Activated CD8-positive, alpha-beta T cell treated with anti-CD3 and anti-CD28 coated beads for 36 hours (primary cell): Measurements from ENCODE around the gene SRD5A1. TPM values are rescaled to one million over a fixed set of nuclear protein-coding genes. Genes with fewer than 3 reads are reported as not detected.

Experiments used
- ATAC-seq: fragments of 200-7000 bp; cut with Tn5 transposase; one replicate; pipeline ENCODE4 v1.10.0; 2021; ENCODE audit warnings: mild to moderate bottlenecking, moderate library complexity
- CTCF ChIA-PET: fragments of 350-600 bp; sonication (Branson Sonifier 250); formaldehyde crosslinking; loops from one replicate; lab custom pipeline; 2021; ENCODE audit warnings: antibody characterized with exemption; lab: Charles Lee
- POLR2A ChIA-PET: fragments of 350-600 bp; sonication (Branson Sonifier 250); formaldehyde crosslinking; loops from one replicate; lab custom pipeline; 2021; ENCODE audit warnings: antibody characterized with exemption; lab: Charles Lee
- DNase-seq: peaks from one replicate; pipeline ENCODE4 v3.0.0-alpha.2; 2020
- H3K27ac Mint-ChIP-seq: one replicate; pipeline ENCODE4 v1.8.0; 2021; ENCODE audit warnings: mild to moderate bottlenecking, mixed read lengths
- H3K27me3 Mint-ChIP-seq: one replicate; pipeline ENCODE4 v1.8.0; 2021; ENCODE audit warnings: mixed read lengths
- H3K36me3 Mint-ChIP-seq: one replicate; pipeline ENCODE4 v1.8.0; 2021; ENCODE audit warnings: low read depth, mixed read lengths
- H3K4me1 Mint-ChIP-seq: one replicate; pipeline ENCODE4 v1.8.0; 2021; ENCODE audit warnings: low read depth, mixed read lengths
- H3K4me3 Mint-ChIP-seq: one replicate; pipeline ENCODE4 v1.8.0; 2021; ENCODE audit warnings: mild to moderate bottlenecking, moderate library complexity, mixed read lengths
- H3K9me3 Mint-ChIP-seq: one replicate; pipeline ENCODE4 v1.8.0; 2021; ENCODE audit warnings: mixed read lengths
- intact Hi-C: fragments of 100-400 bp; cut with micrococcal nuclease; formaldehyde crosslinking; loops from one replicate; pipeline ENCODE4 v1.10.0; 2022
- total RNA-seq, 2 experiments: library from RNA; stranded (reverse); gene quantifications; one replicate each; pipeline ENCODE4 v1.2.3, GENCODE V29; 2021
- TF ChIP-seq, protein P1 (sequence below): fragments of 200-600 bp; IDR thresholded peaks from one replicate; pipeline ENCODE4 v1.8.0; 2022; ENCODE audit warnings: antibody characterized with exemption, mild to moderate bottlenecking

The SRD5A1 gene
- total RNA-seq, 2 experiments from 2014 or later: 10.6 to 12.4 TPM

DNA sequence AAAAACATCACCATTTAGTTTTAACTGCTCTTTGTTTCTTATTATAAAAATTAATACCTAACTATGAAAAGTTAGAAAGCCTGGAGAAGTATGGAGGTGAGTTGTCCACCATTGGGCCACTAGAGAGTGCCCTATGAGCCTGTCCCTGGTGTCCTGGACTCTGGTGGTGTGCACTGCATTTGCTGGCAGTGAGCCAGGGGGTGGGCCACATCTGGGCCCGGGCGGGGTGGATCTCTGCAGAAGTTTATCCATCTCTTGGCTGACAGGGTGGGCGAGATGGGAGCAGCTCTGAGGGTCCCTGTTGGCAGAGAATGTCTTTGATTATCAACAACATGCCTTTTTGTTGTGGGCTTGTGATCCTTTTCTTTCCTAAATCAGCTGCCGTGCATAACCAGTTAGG is 88.2 kb downstream of the SRD5A1 start:
- intact Hi-C loops: no loop called here

DNA sequence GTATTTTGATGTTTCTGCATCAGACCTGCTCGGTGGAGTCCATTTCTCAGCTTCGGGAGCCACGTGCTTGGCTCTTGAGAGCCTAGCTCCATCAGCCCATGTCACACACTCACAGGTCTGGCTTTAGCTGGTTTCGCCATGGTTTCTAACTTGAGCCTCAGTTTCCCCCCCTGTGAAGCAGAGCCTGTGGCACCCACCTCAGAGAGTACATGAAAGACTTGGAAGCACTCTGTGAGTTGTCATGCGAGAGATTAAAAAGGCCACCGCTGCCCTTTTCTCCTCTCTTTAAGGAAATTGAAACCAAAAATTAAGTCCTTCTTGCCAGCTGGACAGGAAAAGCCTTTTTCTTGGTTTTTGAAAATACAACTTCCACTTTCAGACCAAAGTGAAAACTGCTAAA is 88.8 kb downstream of the SRD5A1 start:
- Mint-ChIP-seq H3K27ac (peak overlapping the region; percentile 76), H3K36me3 (peaks cover 61% of the 10 kb centered on the region), H3K4me1 (peaks cover 93% of the 10 kb centered on the region), H3K4me3 (peak overlapping the region; percentile 59), H3K27me3 (no peaks in the 10 kb centered on the region), H3K9me3 (no peaks in the 10 kb centered on the region)
- ChIA-PET POLR2A (interaction anchor here (0.9 to 1.2 kb wide), 4 partner anchors 13 to 164 kb away, joined by 3 read pairs; partner anchors contain the start of gene SRD5A1), CTCF (interaction anchor here (0.9 to 1.3 kb wide), 2 partner anchors 13 to 23 kb away, joined by 3 to 5 read pairs; no protein-coding TSS in a partner anchor)
- intact Hi-C loops: no loop called here
- peak; percentile 38 for ATAC-seq
- no peak for DNase-seq
- TF ChIP-seq, protein P1, sequence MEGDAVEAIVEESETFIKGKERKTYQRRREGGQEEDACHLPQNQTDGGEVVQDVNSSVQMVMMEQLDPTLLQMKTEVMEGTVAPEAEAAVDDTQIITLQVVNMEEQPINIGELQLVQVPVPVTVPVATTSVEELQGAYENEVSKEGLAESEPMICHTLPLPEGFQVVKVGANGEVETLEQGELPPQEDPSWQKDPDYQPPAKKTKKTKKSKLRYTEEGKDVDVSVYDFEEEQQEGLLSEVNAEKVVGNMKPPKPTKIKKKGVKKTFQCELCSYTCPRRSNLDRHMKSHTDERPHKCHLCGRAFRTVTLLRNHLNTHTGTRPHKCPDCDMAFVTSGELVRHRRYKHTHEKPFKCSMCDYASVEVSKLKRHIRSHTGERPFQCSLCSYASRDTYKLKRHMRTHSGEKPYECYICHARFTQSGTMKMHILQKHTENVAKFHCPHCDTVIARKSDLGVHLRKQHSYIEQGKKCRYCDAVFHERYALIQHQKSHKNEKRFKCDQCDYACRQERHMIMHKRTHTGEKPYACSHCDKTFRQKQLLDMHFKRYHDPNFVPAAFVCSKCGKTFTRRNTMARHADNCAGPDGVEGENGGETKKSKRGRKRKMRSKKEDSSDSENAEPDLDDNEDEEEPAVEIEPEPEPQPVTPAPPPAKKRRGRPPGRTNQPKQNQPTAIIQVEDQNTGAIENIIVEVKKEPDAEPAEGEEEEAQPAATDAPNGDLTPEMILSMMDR: no peak

More for the DNA sequence above, 88.2 kb downstream of the SRD5A1 start:
- Mint-ChIP-seq H3K9me3 (no peaks in the 10 kb centered on the region), H3K27me3 (no peaks in the 10 kb centered on the region), H3K36me3 (peaks cover 65% of the 10 kb centered on the region), H3K4me3 (peak overlapping the region; percentile 59), H3K4me1 (peaks cover 93% of the 10 kb centered on the region), H3K27ac (peak overlapping the region; percentile 76)
- DNase-seq (no peak), ATAC-seq (peak; percentile 7)
- ChIA-PET CTCF (interaction anchor here (0.9 to 1.3 kb wide), 2 partner anchors 14 to 24 kb away, joined by 3 to 5 read pairs; no protein-coding TSS in a partner anchor), POLR2A (interaction anchor here (0.9 to 1.2 kb wide), 2 partner anchors 88 to 163 kb away, joined by 3 read pairs; partner anchors contain the start of gene SRD5A1)
- TF ChIP-seq, protein P1: no peak

DNA sequence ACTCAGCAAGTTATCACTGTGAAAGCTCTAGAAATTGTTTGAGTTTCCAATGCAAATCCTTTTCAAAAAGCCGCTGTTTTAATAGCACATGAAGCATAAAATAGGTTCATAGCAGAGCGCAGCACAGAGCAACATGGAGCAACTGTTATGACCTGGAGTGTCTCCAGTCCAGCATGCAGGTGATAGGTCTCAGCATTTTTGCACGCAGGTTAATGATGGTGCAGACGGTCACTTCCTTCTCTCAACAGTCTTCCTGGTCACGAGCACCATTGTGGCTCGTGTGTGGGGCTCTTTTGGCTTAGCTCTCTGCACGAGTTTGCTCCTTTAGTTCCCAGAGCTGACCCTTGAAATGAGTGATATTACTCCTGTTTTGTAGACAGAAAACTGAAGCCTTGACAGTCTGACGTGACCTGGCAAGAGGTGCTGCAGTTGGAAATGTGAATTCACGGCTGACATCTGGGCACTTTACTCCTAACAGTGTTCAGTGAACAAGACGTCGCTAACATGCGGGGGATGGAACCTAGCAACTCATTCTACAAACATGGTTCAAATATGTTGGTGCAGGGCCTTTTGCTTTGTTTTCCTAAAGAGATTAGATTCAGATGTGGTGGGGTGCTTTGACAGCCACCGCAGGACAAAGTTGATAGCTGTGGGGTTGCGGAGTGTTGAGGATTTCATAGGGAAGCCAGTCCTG is 90.0 kb downstream of the SRD5A1 start:
- CTCF ChIA-PET: interaction anchor here (1.9 kb wide), 1 partner anchor 22 kb away, joined by 5 read pairs; no protein-coding TSS in a partner anchor
- peaks cover 93% of the 10 kb centered on the region for H3K4me1 Mint-ChIP-seq
- no peak overlapping the region for H3K4me3 Mint-ChIP-seq
- POLR2A ChIA-PET: interaction anchor here (0.8 to 1.2 kb wide), 2 partner anchors 9 to 12 kb away, joined by 3 read pairs; no protein-coding TSS in a partner anchor
- TF ChIP-seq, protein P1: no peak
- H3K36me3 Mint-ChIP-seq: peaks cover 56% of the 10 kb centered on the region
- intact Hi-C loops: no loop called here
- ATAC-seq: no peak
- DNase-seq: no peak
- no peak overlapping the region for H3K27ac Mint-ChIP-seq
- no peaks in the 10 kb centered on the region for H3K27me3 Mint-ChIP-seq
- no peaks in the 10 kb centered on the region for H3K9me3 Mint-ChIP-seq

DNA sequence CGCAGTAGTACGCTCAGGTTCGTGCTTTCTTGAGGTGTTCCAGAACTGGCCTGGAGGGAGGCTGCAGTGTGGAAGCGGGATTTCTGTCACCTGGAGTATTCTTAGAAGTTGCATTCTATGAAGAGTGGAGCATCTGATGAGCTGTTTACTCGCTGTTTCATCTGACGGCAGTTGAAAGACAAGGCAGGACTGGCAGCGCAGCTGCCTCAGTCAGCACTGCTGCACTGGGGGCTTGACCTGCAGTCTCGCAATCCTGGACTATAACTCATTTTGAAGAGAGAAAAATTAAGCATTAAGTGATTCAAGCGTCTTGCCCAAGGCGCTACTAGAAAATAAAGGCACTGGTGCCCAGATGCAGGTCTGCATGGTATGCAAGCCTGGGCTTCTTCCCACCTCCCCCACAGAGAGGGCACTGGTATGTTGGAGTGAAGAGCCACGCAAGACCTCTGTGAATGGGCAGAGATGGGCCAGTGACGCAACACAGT is 90.6 kb downstream of the SRD5A1 start:
- DNase-seq (no peak), ATAC-seq (no peak)
- peaks cover 91% of the 10 kb centered on the region for H3K4me1 Mint-ChIP-seq
- ChIA-PET POLR2A (no interaction called here), CTCF (interaction anchor here (1.9 kb wide), 1 partner anchor 22 kb away, joined by 5 read pairs; no protein-coding TSS in a partner anchor)
- intact Hi-C loops: no loop called here
- no peak overlapping the region for H3K27ac Mint-ChIP-seq
- peaks cover 51% of the 10 kb centered on the region for H3K36me3 Mint-ChIP-seq
- TF ChIP-seq, protein P1: no peak
- H3K4me3 Mint-ChIP-seq: no peak overlapping the region
- no peaks in the 10 kb centered on the region for H3K27me3 Mint-ChIP-seq
- no peaks in the 10 kb centered on the region for H3K9me3 Mint-ChIP-seq

Other genes with a start within 250 kb of the SRD5A1 start
- gene UBE2QL1, start 184.6 kb upstream of the SRD5A1 start, total RNA-seq: not detected
- 100 to 1,000 TPM; 110 to 111 TPM for gene NSUN2, start 396 bp upstream of the SRD5A1 start, total RNA-seq
- gene TENT4A, start 80.0 kb downstream of the SRD5A1 start, total RNA-seq: 10 to 100 TPM; 50.6 to 51.9 TPM